K562 (cell line): Measurements from ENCODE around the gene OTUD1. TPM values are rescaled to one million over a fixed set of nuclear protein-coding genes. Genes with fewer than 3 reads are reported as not detected.

Experiments used
- ATAC-seq: fragments of 200-7000 bp; cut with Tn5 transposase; 3 replicates; pipeline ENCODE4 v1.9.1; 2020; ENCODE audit warnings: moderate library complexity
- BruUV-seq: library from RNA; stranded (reverse); fragments of 400-500 nt; replicated peaks from 2 replicates; lab custom pipeline; 2021; lab: Mats Ljungman, UMichigan
- CTCF ChIA-PET: fragments of 300-600 bp; formaldehyde crosslinking; extraction: SDS; loops from one replicate; lab custom pipeline; 2021; ENCODE audit warnings: low intra/inter-chr PET ratio; lab: Yijun Ruan, JAX
- POLR2A ChIA-PET: fragments of 300-600, 350-650 bp; sonication (Branson Sonifier 250); formaldehyde crosslinking; extraction: SDS; loops from one replicate; lab custom pipeline; 2021; ENCODE audit warnings: antibody characterized with exemption, inconsistent platforms; lab: Yijun Ruan, JAX
- DNase-seq, 4 experiments: peaks; one replicate each; pipeline versions ENCODE4 v3.0.0 to v3.0.0-alpha.2; 2011 to 2018; ENCODE audit warnings: low spot score in 3 of 4, mixed read lengths in 3 of 4; ENCODE audit errors: extremely low read depth in 1 of 4
- FAIRE-seq: peaks from 2 replicates; lab custom pipeline; 2011; peaks lifted over from hg19 to GRCh38; lab: Jason Lieb, UNC
- H2AFZ ChIP-seq: 2 replicates; pipeline ENCODE4 v1.6.0; 2011; ENCODE audit warnings: low read depth, low read length, control low read depth, inconsistent platforms
- H3K27ac ChIP-seq: fragments of 200-600 bp; 3 replicates; pipeline ENCODE4 v1.8.0; 2011; ENCODE audit warnings: low read depth, mild to moderate bottlenecking, control low read depth, inconsistent platforms, low read length, moderate library complexity, mixed read lengths; ENCODE audit errors: extremely low read depth
- H3K27me3 ChIP-seq, 2 experiments: fragments of 300-600 bp in 1 of 2; 2 replicates in 1 of 2; 3 replicates in 1 of 2; pipeline versions ENCODE4 v1.6.0 to v1.8.0; 2011; ENCODE audit warnings: inconsistent platforms in 2 of 2, low read length in 2 of 2, mild to moderate bottlenecking in 1 of 2, mixed read lengths in 1 of 2, moderate library complexity in 1 of 2; ENCODE audit not compliant: control insufficient read depth in 2 of 2, insufficient read depth in 2 of 2
- H3K36me3 ChIP-seq: fragments of 300-600 bp; 3 replicates; pipeline ENCODE4 v1.8.0; 2011; ENCODE audit warnings: mild to moderate bottlenecking, low read length, inconsistent platforms; ENCODE audit not compliant: control insufficient read depth, insufficient read depth
- H3K4me1 ChIP-seq, 2 experiments: fragments of 200-600 bp in 1 of 2; replicated peaks in 1 of 2; 2 replicates in 1 of 2; 3 replicates in 1 of 2; pipeline versions ENCODE4 v1.5.1 to v1.8.0; 2011; ENCODE audit warnings: inconsistent platforms in 2 of 2, low read length in 2 of 2, mild to moderate bottlenecking in 1 of 2, mixed read lengths in 1 of 2, moderate library complexity in 1 of 2; ENCODE audit not compliant: control insufficient read depth in 2 of 2, insufficient read depth in 2 of 2
- H3K4me2 ChIP-seq: 2 replicates; pipeline ENCODE4 v1.6.1; 2011; ENCODE audit warnings: low read length, control low read depth, inconsistent platforms, mixed read lengths; ENCODE audit not compliant: insufficient read depth
- H3K4me3 ChIP-seq: fragments of 200-600 bp; sonication (generic), shearing (Covaris generic); 2 replicates; pipeline ENCODE4 v1.5.1; 2016; ENCODE audit warnings: control low read depth, inconsistent platforms
- H3K79me2 ChIP-seq: fragments of 200-600 bp; 3 replicates; pipeline ENCODE4 v1.8.0; 2011; ENCODE audit warnings: low read length, inconsistent platforms; ENCODE audit not compliant: control insufficient read depth, insufficient read depth
- H3K9ac ChIP-seq, 2 experiments: 2 replicates each; pipeline versions ENCODE4 v1.6.0 to v1.6.1; 2011; ENCODE audit warnings: low read depth in 2 of 2, low read length in 2 of 2, control low read depth in 1 of 2, inconsistent platforms in 1 of 2, mild to moderate bottlenecking in 1 of 2, mixed read lengths in 1 of 2; ENCODE audit not compliant: insufficient read depth in 1 of 2
- H3K9me1 ChIP-seq: one replicate; pipeline ENCODE4 v1.6.0; 2011; ENCODE audit warnings: inconsistent platforms, mild to moderate bottlenecking, low read length, moderate library complexity; ENCODE audit not compliant: control insufficient read depth, insufficient read depth
- H3K9me3 ChIP-seq: replicated peaks from 2 replicates; pipeline ENCODE4 v1.5.1; 2011; ENCODE audit warnings: low read depth, low read length, inconsistent platforms; ENCODE audit not compliant: control insufficient read depth, insufficient read depth
- H4K20me1 ChIP-seq: replicated peaks from 2 replicates; pipeline ENCODE4 v1.6.1; 2011; ENCODE audit warnings: low read length, inconsistent platforms, mixed read lengths; ENCODE audit not compliant: control insufficient read depth, insufficient read depth
- SUPT5H ChIP-seq: fragments of 450-650 bp; IDR thresholded peaks from 2 replicates; pipeline ENCODE4 v1.6.1; 2016
- ZNF584 ChIP-seq: fragments of 200-800 bp; sonication (Bioruptor generic); IDR thresholded peaks from 2 replicates; pipeline ENCODE4 v1.6.1; 2016; ENCODE audit warnings: low read depth, mild to moderate bottlenecking, missing genetic modification characterization, missing compliant biosample characterization
- WGBS: fragments of 100-300 bp; shearing (Covaris generic); methylation state at CpG from one replicate; pipeline ENCODE4 v1.1.6; 2016; ENCODE audit warnings: low coverage, mixed read lengths; ENCODE audit not compliant: insufficient coverage; ENCODE audit errors: missing lambda C conversion rate; 5-methylcytosine and 5-hydroxymethylcytosine counted together
- in situ Hi-C: fragments of 300-500 bp; cut with MboI; formaldehyde crosslinking; loops from 4 replicates; pipeline ENCODE4 v1.15.0; 2018; ENCODE audit warnings: inconsistent platforms, mixed read lengths
- intact Hi-C: fragments of 100-400 bp; cut with micrococcal nuclease; formaldehyde crosslinking; loops from 2 replicates; pipeline ENCODE4 v1.14.2; 2022
- polyA plus RNA-seq, 8 experiments: library from polyadenylated mRNA; depleted of rRNA in 4 of 8; stranded (reverse) in 5 of 8; unstranded in 3 of 8; fragments of >200 nt; fragmentation: Nextera tagmentation in 2 of 8; fragmentation: Illumina TruSeq in 1 of 8; extraction: Ambion mirVana in 2 of 8; extraction: Trizol in 1 of 8; gene quantifications; 2 replicates each; pipeline versions ENCODE4 v1.2.1 to v1.2.3, GENCODE V29; 2011 to 2014; ENCODE audit warnings: inconsistent platforms in 1 of 8, missing spikeins in 1 of 8
- total RNA-seq, 7 experiments: library from RNA; depleted of rRNA in 6 of 7; stranded (reverse); fragments of >200 nt in 6 of 7; fragmentation: Illumina TruSeq in 2 of 7; extraction: Trizol in 2 of 7; gene quantifications; 2 replicates each; pipeline versions ENCODE4 v1.2.1 to v1.2.3, GENCODE V29; 2011 to 2021; ENCODE audit warnings: low replicate concordance in 1 of 7
- TF ChIP-seq, protein P1 (sequence below), 2 experiments: IDR thresholded peaks; 2 replicates each; pipeline ENCODE4 v1.6.1; 2011; ENCODE audit warnings: borderline replicate concordance in 1 of 2, control low read depth in 1 of 2, low read depth in 1 of 2, low read length in 1 of 2, mild to moderate bottlenecking in 1 of 2, mixed read lengths in 1 of 2, moderate library complexity in 1 of 2; ENCODE audit not compliant: insufficient read depth in 1 of 2, insufficient read length in 1 of 2, poor library complexity in 1 of 2, severe bottlenecking in 1 of 2; ENCODE audit errors: extremely low read depth in 1 of 2

OTUD1 gene
- total and polyA plus RNA-seq, 9 of the 15 experiments (the other 6 are each of a cell fraction or from before 2014, with no cell fraction given) = 0.29 to 2.0 (median 0.49) TPM

DNA sequence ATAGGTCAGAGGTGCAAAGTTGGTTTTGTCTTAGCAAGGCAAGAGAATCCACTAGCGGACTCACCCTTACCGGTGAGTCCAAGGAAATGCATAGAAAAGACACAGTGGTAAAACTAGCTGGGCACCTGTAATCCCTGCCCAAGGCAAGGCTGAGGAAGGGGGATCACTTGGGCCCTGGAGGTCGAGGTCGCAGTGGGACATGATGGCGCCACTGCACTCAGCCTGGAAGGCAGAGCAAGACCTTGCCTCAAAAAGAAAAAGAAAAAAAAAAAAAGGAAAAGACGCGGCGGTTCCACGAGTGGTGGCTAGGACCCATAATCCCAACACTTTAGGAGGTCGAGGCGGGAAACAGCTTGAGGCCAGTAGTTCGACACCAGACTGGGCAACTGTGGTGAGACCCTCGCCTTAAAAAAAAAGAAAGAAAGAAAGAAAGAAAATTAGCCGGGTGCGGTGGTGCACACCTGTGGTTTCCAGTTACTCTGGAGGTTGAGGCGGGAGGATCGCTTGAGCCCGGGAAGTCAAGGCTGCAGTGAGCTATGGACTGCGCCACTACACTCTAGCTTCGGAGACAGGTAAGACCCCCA, 820 bp upstream of the OTUD1 start:
- in situ Hi-C loops (no loop called here), intact Hi-C loops (no loop called here)
- Histone ChIP-seq H3K27me3 (0 out of 5 replicates have a peak, but pooled peaks cover 0 to 4% of the 10 kb centered on the region in 2 experiments), H3K27ac (peak overlapping the region; percentile 72), H3K4me3 (peak overlapping the region; percentile 77), H3K9me3 (no peaks in the 10 kb centered on the region), H3K9me1 (no peaks in the 10 kb centered on the region), H3K36me3 (no peaks in the 10 kb centered on the region; the same call in 2 of the 3 replicates), H2AFZ (peak overlapping the region; percentile 100), H3K4me2 (peak overlapping the region; percentile 98), H3K4me1 (peaks cover 0 to 26% of the 10 kb centered on the region in 2 experiments; a peak in 4 of 5 replicates)
- ATAC-seq (no peak), DNase-seq (no peak), FAIRE-seq (no peak)
- 84% methylated on average over 13 of the region's 20 CpGs for WGBS
- POLR2A ChIA-PET = no interaction called here
- TF ChIP-seq SUPT5H (0 out of 2 replicates have a peak, but pooled peaks have one; percentile 3), ZNF584 (CRISPR knock-in tag) (no peak)
- TF ChIP-seq, protein P1, sequence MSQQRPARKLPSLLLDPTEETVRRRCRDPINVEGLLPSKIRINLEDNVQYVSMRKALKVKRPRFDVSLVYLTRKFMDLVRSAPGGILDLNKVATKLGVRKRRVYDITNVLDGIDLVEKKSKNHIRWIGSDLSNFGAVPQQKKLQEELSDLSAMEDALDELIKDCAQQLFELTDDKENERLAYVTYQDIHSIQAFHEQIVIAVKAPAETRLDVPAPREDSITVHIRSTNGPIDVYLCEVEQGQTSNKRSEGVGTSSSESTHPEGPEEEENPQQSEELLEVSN (IDR thresholded peaks at IDR 0.05; ENCODE audit: borderline replicate concordance in 1 of 2, extremely low read depth in 1 of 2, insufficient read depth in 1 of 2, insufficient read length in 1 of 2, low read depth in 1 of 2, low read length in 1 of 2, poor library complexity in 1 of 2, severe bottlenecking in 1 of 2) = peak in 1 of 2 experiments; percentile 63
- TF ChIP-seq, all 486 proteins: peak for 2
- CTCF ChIA-PET = no interaction called here
- Histone ChIP-seq H3K79me2 (peaks cover 3% of the 10 kb centered on the region; the same call in 1 of the 3 replicates), H3K9ac (peak overlapping the region; percentile 66 to 93; a peak in 3 of 4 replicates), H4K20me1 (no peaks in the 10 kb centered on the region; the same call in 1 of the 2 replicates)
- BruUV-seq = TSS peak; percentile 67
